ENCODE measurements around the gene ZNF564.
"Not testable (repeated sequence)": the region's sequence is repeated elsewhere in the genome, so short reads cannot be mapped to it uniquely, and the experiment has no call there.

The ZNF564 gene

GRCh38 chr19:12496480-12496879, 54.8 kb downstream of the ZNF564 start:
- DNase-seq (ENCODE audit: low read depth), result no peak

- peak; percentile 76 for DNase-seq (ENCODE audit: low read depth)
Measured at GRCh38 chr19:12495002-12495802, 56.1 kb downstream of the ZNF564 start.

- no peak for DNase-seq (ENCODE audit: low read depth)
Measured at GRCh38 chr19:12494260-12494860, 56.9 kb downstream of the ZNF564 start.

GRCh38 chr19:12486265-12486783, 65.0 kb downstream of the ZNF564 start:
- not testable (repeated sequence) for DNase-seq (ENCODE audit: low read depth)

GRCh38 chr19:12485571-12485970, 65.7 kb downstream of the ZNF564 start:
- no peak for DNase-seq (ENCODE audit: low read depth)

GRCh38 chr19:12485052-12485416, 66.2 kb downstream of the ZNF564 start:
- no peak for DNase-seq (ENCODE audit: low read depth)

- DNase-seq (ENCODE audit: low read depth), result peak; percentile 86
Measured at GRCh38 chr19:12484371-12485051, 66.8 kb downstream of the ZNF564 start, which contains the start of gene ZNF709. ZNF709 (minus strand) TSS chr19:12484816; CDS start chr19:12484657, 159 bp downstream.

GRCh38 chr19:12484011-12484370, 67.3 kb downstream of the ZNF564 start:
- no peak for DNase-seq (ENCODE audit: low read depth)

GRCh38 chr19:12482509-12482886, 68.8 kb downstream of the ZNF564 start:
- no peak for DNase-seq (ENCODE audit: low read depth)

GRCh38 chr19:12481781-12482508, 69.3 kb downstream of the ZNF564 start:
- DNase-seq (ENCODE audit: low read depth), result no peak

- no peak for DNase-seq (ENCODE audit: low read depth)
Measured at GRCh38 chr19:12478234-12478941, 72.9 kb downstream of the ZNF564 start.
